Endothelial cell of umbilical vein (primary cell): ENCODE results near the gene CD300H. TPM values are rescaled to one million over a fixed set of nuclear protein-coding genes. Genes with fewer than 3 reads are reported as not detected.

Experiments used
- BruUV-seq: library from RNA; stranded (reverse); fragments of 400-500 nt; replicated peaks from 2 replicates; lab custom pipeline; 2021; lab: Mats Ljungman, UMichigan
- CTCF ChIA-PET: fragments of 300-600, 350-600 bp; sonication (Branson Sonifier 250); formaldehyde crosslinking; loops from one replicate; lab custom pipeline; 2021; ENCODE audit warnings: antibody characterized with exemption, inconsistent platforms; lab: Charles Lee
- POLR2A ChIA-PET: fragments of 300-600, 350-600 bp; sonication (Branson Sonifier 250); formaldehyde crosslinking; loops from one replicate; lab custom pipeline; 2021; ENCODE audit warnings: antibody characterized with exemption, inconsistent platforms; lab: Charles Lee
- DNase-seq: peaks from one replicate; pipeline ENCODE4 v3.0.0-alpha.2; 2011; ENCODE audit warnings: low read depth, low spot score
- FAIRE-seq: peaks from 2 replicates; lab custom pipeline; 2011; peaks lifted over from hg19 to GRCh38; lab: Jason Lieb, UNC
- H2AFZ ChIP-seq: 2 replicates; pipeline ENCODE4 v1.6.0; 2012; ENCODE audit warnings: low read depth, low read length, control low read depth, inconsistent platforms
- H3K27ac ChIP-seq: 2 replicates; pipeline ENCODE4 v1.5.1; 2011; ENCODE audit warnings: low read depth, mild to moderate bottlenecking, control low read depth, low read length, moderate library complexity; ENCODE audit not compliant: insufficient read depth
- H3K27me3 ChIP-seq, 2 experiments: 2 replicates each; pipeline versions ENCODE4 v1.6.0 to v1.6.1; 2011; ENCODE audit warnings: low read length in 2 of 2, mixed read lengths in 1 of 2; ENCODE audit not compliant: control insufficient read depth in 2 of 2, insufficient read depth in 2 of 2
- H3K36me3 ChIP-seq, 2 experiments: 2 replicates in 1 of 2; 3 replicates in 1 of 2; pipeline ENCODE4 v1.5.1; 2011; ENCODE audit warnings: low read length in 2 of 2, mild to moderate bottlenecking in 1 of 2, moderate library complexity in 1 of 2; ENCODE audit not compliant: control insufficient read depth in 2 of 2, insufficient read depth in 2 of 2; ENCODE audit errors: extremely low read depth in 1 of 2
- H3K4me1 ChIP-seq: 3 replicates; pipeline ENCODE4 v1.5.1; 2011; ENCODE audit warnings: mild to moderate bottlenecking, low read length; ENCODE audit not compliant: control insufficient read depth, insufficient read depth; ENCODE audit errors: extremely low read depth
- H3K4me2 ChIP-seq: 2 replicates; pipeline ENCODE4 v1.6.1; 2011; ENCODE audit warnings: low read length, control low read depth, mixed read lengths; ENCODE audit not compliant: insufficient read depth
- H3K4me3 ChIP-seq, 3 experiments: fragments of 200-600 bp in 1 of 3; sonication (generic), shearing (Covaris generic) in 1 of 3; replicated peaks in 1 of 3; 2 replicates each; pipeline ENCODE4 v1.5.1; 2011 to 2016; ENCODE audit warnings: control low read depth in 3 of 3, low read length in 3 of 3, mild to moderate bottlenecking in 2 of 3, inconsistent platforms in 1 of 3, low read depth in 1 of 3, moderate library complexity in 1 of 3; ENCODE audit not compliant: insufficient read depth in 1 of 3
- H3K79me2 ChIP-seq: 2 replicates; pipeline ENCODE4 v1.6.0; 2012; ENCODE audit warnings: low read length, inconsistent platforms; ENCODE audit not compliant: control insufficient read depth, insufficient read depth
- H3K9ac ChIP-seq: replicated peaks from 2 replicates; pipeline ENCODE3; 2011; ENCODE audit warnings: low read length, control low read depth; ENCODE audit not compliant: insufficient read depth; ENCODE audit errors: extremely low read depth
- H3K9me1 ChIP-seq: replicated peaks from 3 replicates; pipeline ENCODE4 v1.6.0; 2011; ENCODE audit warnings: mild to moderate bottlenecking, low read length; ENCODE audit not compliant: control insufficient read depth, insufficient read depth; ENCODE audit errors: extremely low read depth
- H3K9me3 ChIP-seq: replicated peaks from 2 replicates; pipeline ENCODE4 v1.5.1; 2012; ENCODE audit warnings: low read length, inconsistent platforms; ENCODE audit not compliant: control insufficient read depth, insufficient read depth
- H4K20me1 ChIP-seq: replicated peaks from 2 replicates; pipeline ENCODE3; 2011; ENCODE audit warnings: mild to moderate bottlenecking, low read length; ENCODE audit not compliant: control insufficient read depth, insufficient read depth; ENCODE audit errors: extremely low read depth
- CTCF ChIP-seq, 2 donors: IDR thresholded peaks; 1 replicate in 1 of 2; 2 replicates in 1 of 2; pipeline ENCODE4 v1.5.1; 2011; ENCODE audit warnings: low read length in 2 of 2, mild to moderate bottlenecking in 2 of 2, moderate library complexity in 2 of 2, control low read depth in 1 of 2, inconsistent platforms in 1 of 2, low read depth in 1 of 2; ENCODE audit not compliant: insufficient read depth in 1 of 2; ENCODE audit errors: extremely low read depth in 1 of 2
- EZH2 ChIP-seq: IDR thresholded peaks from 2 replicates; pipeline ENCODE4 v1.6.1; 2012; ENCODE audit warnings: borderline replicate concordance, low read depth, mild to moderate bottlenecking, moderate library complexity, low read length, inconsistent platforms; ENCODE audit not compliant: severe bottlenecking
- FOS ChIP-seq: IDR thresholded peaks from 2 replicates; pipeline ENCODE4 v1.6.1; 2011; ENCODE audit warnings: mild to moderate bottlenecking, low read length, moderate library complexity, borderline replicate concordance; ENCODE audit not compliant: insufficient read depth
- GATA2 ChIP-seq: IDR thresholded peaks from 2 replicates; pipeline ENCODE4 v1.7.0; 2011; ENCODE audit warnings: low read depth, mild to moderate bottlenecking, moderate library complexity, mixed read lengths, low read length; ENCODE audit not compliant: insufficient read length, insufficient read depth
- JUN ChIP-seq: IDR thresholded peaks from 2 replicates; pipeline ENCODE4 v1.6.1; 2011; ENCODE audit warnings: borderline replicate concordance, low read depth; ENCODE audit not compliant: insufficient read length, insufficient read depth
- MAX ChIP-seq: IDR thresholded peaks from 2 replicates; pipeline ENCODE4 v1.6.1; 2011; ENCODE audit not compliant: insufficient read depth, insufficient read length
- MYC ChIP-seq: IDR thresholded peaks from one replicate; pipeline ENCODE4 v1.6.1; 2011; ENCODE audit warnings: mild to moderate bottlenecking, low read depth, low read length
- POLR2A ChIP-seq: IDR thresholded peaks from 2 replicates; pipeline ENCODE4 v1.6.1; 2012; ENCODE audit warnings: low read depth, mild to moderate bottlenecking, control low read depth, low read length
- POLR2AphosphoS5 ChIP-seq: IDR thresholded peaks from 2 replicates; pipeline ENCODE4 v1.6.1; 2012; ENCODE audit warnings: low read depth, mild to moderate bottlenecking, control low read depth, low read length, moderate library complexity; ENCODE audit not compliant: insufficient read depth
- dilution Hi-C: fragments of 300-500 bp; cut with MboI; formaldehyde crosslinking; loops from one replicate; pipeline ENCODE4 v1.15.0; 2019; ENCODE audit warnings: low sequenced_read_pairs; ENCODE audit not compliant: extremely low pct_ligation_motif_present
- intact Hi-C: fragments of 100-400 bp; cut with micrococcal nuclease; formaldehyde crosslinking; loops from one replicate; pipeline ENCODE4 v1.10.0; 2022
- polyA plus RNA-seq, 4 experiments: library from polyadenylated mRNA; depleted of rRNA in 3 of 4; stranded (reverse) in 3 of 4; unstranded in 1 of 4; fragments of >200 nt; gene quantifications; 2 replicates each; pipeline versions ENCODE4 v1.2.1 to v1.2.3, GENCODE V29; 2011 to 2012; ENCODE audit warnings: missing spikeins in 1 of 4
- total RNA-seq: library from RNA; stranded (reverse); gene quantifications from 2 replicates; pipeline ENCODE4 v1.2.3, GENCODE V29; 2021

CD300H gene
- total and polyA plus RNA-seq, 2 donors (not counting 3 experiments of a cell fraction or from before 2014, with no cell fraction given), result not detected

GRCh38 chr17:74552037-74552436 lies 15.3 kb downstream of the CD300H start:
- Histone ChIP-seq H3K36me3 (no peaks in the 10 kb centered on the region), H3K4me3 (no peak overlapping the region), H3K9ac (no peak overlapping the region), H3K4me1 (no peaks in the 10 kb centered on the region), H3K9me3 (no peaks in the 10 kb centered on the region), H3K79me2 (no peaks in the 10 kb centered on the region), H3K4me2 (no peak overlapping the region), H2AFZ (no peak overlapping the region), H3K27me3 (no peaks in the 10 kb centered on the region), H4K20me1 (no peaks in the 10 kb centered on the region), H3K9me1 (no peaks in the 10 kb centered on the region), H3K27ac (no peak overlapping the region)
- FAIRE-seq, result no peak
- no peak for DNase-seq
- intact Hi-C loops (no loop called here), dilution Hi-C loops (no loop called here)
- ChIA-PET CTCF (no interaction called here), POLR2A (no interaction called here)
- BruUV-seq, result no TSS peak
- no peak for TF ChIP-seq FOS
- TF ChIP-seq POLR2A, result no peak
- no peak for TF ChIP-seq MYC
- TF ChIP-seq JUN, result no peak
- no peak for TF ChIP-seq CTCF (IDR thresholded peaks at IDR 0.05; ENCODE audit: extremely low read depth in 1 of 2, insufficient read depth in 1 of 2, low read depth in 1 of 2, low read length in 2 of 2)
- no peak for TF ChIP-seq MAX
- TF ChIP-seq POLR2AphosphoS5, result no peak
- TF ChIP-seq EZH2, result no peak
- TF ChIP-seq GATA2, result no peak
